Keratinocyte (primary cell): ENCODE results near the gene TPK1. TPM values are rescaled to one million over a fixed set of nuclear protein-coding genes. Genes with fewer than 3 reads are reported as not detected.

Source experiments
- DNase-seq: peaks from one replicate; pipeline ENCODE4 v3.0.0-alpha.2; 2011; ENCODE audit warnings: low read depth, missing footprints, low spot score
- FAIRE-seq: peaks from 2 replicates; lab custom pipeline; 2011; peaks lifted over from hg19 to GRCh38; lab: Jason Lieb, UNC
- H2AFZ ChIP-seq: 2 replicates; pipeline ENCODE4 v1.6.0; 2012; ENCODE audit warnings: low read length, control low read depth, inconsistent platforms; ENCODE audit not compliant: control insufficient read depth
- H3K27ac ChIP-seq: 2 replicates; pipeline ENCODE4 v1.5.1; 2011; ENCODE audit warnings: low read length; ENCODE audit not compliant: control insufficient read depth, insufficient read depth
- H3K27me3 ChIP-seq: 3 replicates; pipeline ENCODE4 v1.6.0; 2011; ENCODE audit warnings: low read length; ENCODE audit not compliant: control insufficient read depth, insufficient read depth; ENCODE audit errors: extremely low read depth
- H3K36me3 ChIP-seq, 2 experiments: 2 replicates in 1 of 2; 3 replicates in 1 of 2; pipeline ENCODE4 v1.5.1; 2011; ENCODE audit warnings: low read length in 2 of 2, mild to moderate bottlenecking in 1 of 2; ENCODE audit not compliant: control insufficient read depth in 2 of 2, insufficient read depth in 2 of 2; ENCODE audit errors: extremely low read depth in 1 of 2
- H3K4me1 ChIP-seq: 3 replicates; pipeline ENCODE4 v1.5.1; 2011; ENCODE audit warnings: low read length; ENCODE audit not compliant: control insufficient read depth, insufficient read depth; ENCODE audit errors: extremely low read depth
- H3K4me2 ChIP-seq: 3 replicates; pipeline ENCODE4 v1.6.0; 2011; ENCODE audit warnings: low read depth, low read length; ENCODE audit not compliant: control insufficient read depth, insufficient read depth; ENCODE audit errors: extremely low read depth
- H3K4me3 ChIP-seq, 3 experiments: fragments of 200-600 bp in 1 of 3; sonication (generic) in 1 of 3; 2 replicates in 2 of 3; 3 replicates in 1 of 3; pipeline ENCODE4 v1.5.1; 2011 to 2016; ENCODE audit warnings: low read length in 3 of 3, mild to moderate bottlenecking in 3 of 3, control low read depth in 2 of 3, inconsistent platforms in 1 of 3, low read depth in 1 of 3, mixed read lengths in 1 of 3, mixed run types in 1 of 3, moderate library complexity in 1 of 3; ENCODE audit not compliant: control insufficient read depth in 2 of 3, insufficient read depth in 2 of 3; ENCODE audit errors: extremely low read depth in 1 of 3
- H3K79me2 ChIP-seq: 2 replicates; pipeline ENCODE4 v1.6.0; 2012; ENCODE audit warnings: low read length; ENCODE audit not compliant: control insufficient read depth, insufficient read depth
- H3K9ac ChIP-seq: 3 replicates; pipeline ENCODE4 v1.6.0; 2011; ENCODE audit warnings: low read length; ENCODE audit not compliant: control insufficient read depth, insufficient read depth; ENCODE audit errors: extremely low read depth
- H3K9me1 ChIP-seq: 3 replicates; pipeline ENCODE4 v1.6.0; 2011; ENCODE audit warnings: low read length; ENCODE audit not compliant: control insufficient read depth, insufficient read depth; ENCODE audit errors: extremely low read depth
- H3K9me3 ChIP-seq: 2 replicates; pipeline ENCODE4 v1.5.1; 2012; ENCODE audit warnings: low read depth, low read length; ENCODE audit not compliant: control insufficient read depth
- H4K20me1 ChIP-seq: 3 replicates; pipeline ENCODE4 v1.6.0; 2011; ENCODE audit warnings: low read length; ENCODE audit not compliant: control insufficient read depth, insufficient read depth; ENCODE audit errors: extremely low read depth
- CTCF ChIP-seq, 3 experiments: IDR thresholded peaks in 1 of 3; conservative IDR thresholded peaks in 1 of 3; optimal IDR thresholded peaks in 1 of 3; 2 replicates in 2 of 3; 3 replicates in 1 of 3; pipeline versions ENCODE3 to v1.5.1; 2011; ENCODE audit warnings: low read length in 3 of 3, mild to moderate bottlenecking in 3 of 3, moderate library complexity in 2 of 3, control low read depth in 1 of 3, inconsistent platforms in 1 of 3; ENCODE audit not compliant: insufficient read depth in 2 of 3; ENCODE audit errors: extremely low read depth in 1 of 3
- EZH2 ChIP-seq: IDR thresholded peaks from one replicate; pipeline ENCODE4 v1.6.1; 2012; ENCODE audit warnings: inconsistent platforms, mild to moderate bottlenecking, low read length, moderate library complexity
- dilution Hi-C: fragments of 300-500 bp; cut with MboI; formaldehyde crosslinking; loops from one replicate; pipeline ENCODE4 v1.7.0; 2020; ENCODE audit warnings: low sequenced_read_pairs; ENCODE audit not compliant: extremely low pct_ligation_motif_present
- polyA plus RNA-seq, 5 experiments: library from polyadenylated mRNA; depleted of rRNA in 3 of 5; stranded (reverse) in 3 of 5; stranded (forward) in 1 of 5; unstranded in 1 of 5; fragments of >200 nt; gene quantifications; 1 replicate in 1 of 5; 2 replicates in 3 of 5; 3 replicates in 1 of 5; pipeline versions ENCODE4 v1.2.1 to v1.2.3, GENCODE V29; 2011 to 2012; ENCODE audit warnings: missing spikeins in 2 of 5, low read depth in 1 of 5, low replicate concordance in 1 of 5

The TPK1 gene
- polyA plus RNA-seq, 1 donor (not counting 4 experiments of a cell fraction or from before 2014, with no cell fraction given): 1.9 TPM

DNA sequence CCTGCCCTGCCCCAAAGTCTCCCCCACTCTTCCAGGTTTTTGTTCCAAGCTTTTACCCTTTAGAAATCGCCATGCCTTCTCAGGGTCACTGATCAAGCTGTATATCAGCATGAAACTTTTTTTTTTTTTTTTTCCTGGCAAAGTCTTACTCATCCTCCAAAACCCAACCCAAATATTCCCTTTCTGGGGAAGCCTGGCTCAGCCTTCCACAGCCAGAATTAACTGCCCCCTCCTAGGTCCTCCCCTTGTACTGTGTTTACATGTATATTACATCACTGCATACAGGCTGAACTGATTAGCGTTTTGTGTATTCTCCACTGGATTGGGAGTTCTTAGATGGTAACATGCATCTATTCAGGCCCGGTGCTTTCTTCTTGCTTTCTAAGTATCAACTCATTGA is 427.7 kb downstream of the TPK1 start:
- H4K20me1 ChIP-seq: no peaks in the 10 kb centered on the region
- no peaks in the 10 kb centered on the region for H3K27me3 ChIP-seq
- no peaks in the 10 kb centered on the region for H3K79me2 ChIP-seq
- peak overlapping the region; percentile 94 for H3K27ac ChIP-seq
- H3K4me2 ChIP-seq: peak overlapping the region; percentile 98
- H3K9ac ChIP-seq: peak overlapping the region; percentile 77
- no peaks in the 10 kb centered on the region for H3K9me1 ChIP-seq
- dilution Hi-C loops: no loop called here
- no peaks in the 10 kb centered on the region for H3K9me3 ChIP-seq
- DNase-seq (no peak), FAIRE-seq (peak; percentile 29)
- TF ChIP-seq EZH2 (no peak), CTCF (optimal IDR thresholded peaks at IDR 0.05 in 1 of 3, IDR thresholded peaks at IDR 0.05 in 1 of 3, conservative IDR thresholded peaks at IDR 0.05 in 1 of 3; ENCODE audit: extremely low read depth in 1 of 3, insufficient read depth in 2 of 3, low read length in 3 of 3) (no peak)
- H3K4me1 ChIP-seq: peaks cover 22% of the 10 kb centered on the region
- H3K4me3 ChIP-seq: peak overlapping the region in 2 of 3 experiments; percentile 57 to 62
- H3K36me3 ChIP-seq: no peaks in the 10 kb centered on the region
- peak overlapping the region; percentile 58 for H2AFZ ChIP-seq

DNA sequence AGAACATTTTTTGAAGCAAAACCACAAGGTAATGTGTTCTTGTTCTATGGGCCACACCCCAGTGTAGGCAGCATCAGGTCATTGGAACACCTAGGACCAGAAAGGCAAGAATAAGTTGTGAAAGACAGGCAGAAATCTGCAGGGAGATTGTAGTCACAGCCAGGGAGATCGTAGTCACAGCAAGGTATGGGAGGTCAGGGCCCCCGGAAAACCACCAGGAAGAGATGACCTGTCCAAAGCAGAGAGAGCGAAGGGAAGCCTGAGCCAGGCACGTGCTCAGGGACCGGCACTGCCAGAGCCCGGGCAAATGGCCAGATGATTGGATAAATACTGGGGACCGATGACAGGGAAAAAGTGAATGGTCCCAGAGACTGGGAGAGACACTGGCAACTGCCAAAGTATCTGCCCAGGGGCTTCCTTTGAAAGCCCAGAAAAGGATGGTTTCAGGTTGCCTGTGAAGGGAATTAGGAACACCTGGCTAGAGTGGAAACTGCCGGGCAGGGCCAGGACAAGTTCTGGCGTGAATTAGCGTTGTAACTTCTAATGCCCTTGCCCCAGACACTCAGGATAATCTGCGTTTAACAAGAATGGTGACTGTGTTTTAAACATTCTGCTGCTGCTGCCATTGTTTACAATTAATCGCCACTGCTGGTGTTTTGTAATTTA is 428.5 kb downstream of the TPK1 start:
- no peaks in the 10 kb centered on the region for H3K9me1 ChIP-seq
- DNase-seq (peak; percentile 53), FAIRE-seq (peak; percentile 98)
- peaks cover 22% of the 10 kb centered on the region for H3K4me1 ChIP-seq
- H3K27ac ChIP-seq: peak overlapping the region; percentile 94
- H3K9ac ChIP-seq: peak overlapping the region; percentile 77
- H3K4me2 ChIP-seq: peak overlapping the region; percentile 98
- dilution Hi-C loops: no loop called here
- no peaks in the 10 kb centered on the region for H3K27me3 ChIP-seq
- TF ChIP-seq EZH2: no peak
- TF ChIP-seq CTCF (optimal IDR thresholded peaks at IDR 0.05 in 1 of 3, IDR thresholded peaks at IDR 0.05 in 1 of 3, conservative IDR thresholded peaks at IDR 0.05 in 1 of 3; ENCODE audit: extremely low read depth in 1 of 3, insufficient read depth in 2 of 3, low read length in 3 of 3): no peak
- no peaks in the 10 kb centered on the region for H4K20me1 ChIP-seq
- no peaks in the 10 kb centered on the region for H3K36me3 ChIP-seq
- no peaks in the 10 kb centered on the region for H3K79me2 ChIP-seq
- peak overlapping the region in 2 of 3 experiments; percentile 57 to 62 for H3K4me3 ChIP-seq
- H3K9me3 ChIP-seq: no peaks in the 10 kb centered on the region
- H2AFZ ChIP-seq: peak overlapping the region; percentile 81
